DMS153 (cell line): ENCODE data around the gene FAM200A.
"Not testable (repeated sequence)": the region's sequence is repeated elsewhere in the genome, so short reads cannot be mapped to it uniquely, and the experiment has no call there.

Experiments
- DNase-seq: peaks from one replicate; lab custom pipeline; 2025; lab: John Stamatoyannopoulos, UW

The FAM200A gene

GRCh38 chr7:99559175-99559915 lies 7.4 kb upstream of the FAM200A start:
- no peak for DNase-seq

DNA sequence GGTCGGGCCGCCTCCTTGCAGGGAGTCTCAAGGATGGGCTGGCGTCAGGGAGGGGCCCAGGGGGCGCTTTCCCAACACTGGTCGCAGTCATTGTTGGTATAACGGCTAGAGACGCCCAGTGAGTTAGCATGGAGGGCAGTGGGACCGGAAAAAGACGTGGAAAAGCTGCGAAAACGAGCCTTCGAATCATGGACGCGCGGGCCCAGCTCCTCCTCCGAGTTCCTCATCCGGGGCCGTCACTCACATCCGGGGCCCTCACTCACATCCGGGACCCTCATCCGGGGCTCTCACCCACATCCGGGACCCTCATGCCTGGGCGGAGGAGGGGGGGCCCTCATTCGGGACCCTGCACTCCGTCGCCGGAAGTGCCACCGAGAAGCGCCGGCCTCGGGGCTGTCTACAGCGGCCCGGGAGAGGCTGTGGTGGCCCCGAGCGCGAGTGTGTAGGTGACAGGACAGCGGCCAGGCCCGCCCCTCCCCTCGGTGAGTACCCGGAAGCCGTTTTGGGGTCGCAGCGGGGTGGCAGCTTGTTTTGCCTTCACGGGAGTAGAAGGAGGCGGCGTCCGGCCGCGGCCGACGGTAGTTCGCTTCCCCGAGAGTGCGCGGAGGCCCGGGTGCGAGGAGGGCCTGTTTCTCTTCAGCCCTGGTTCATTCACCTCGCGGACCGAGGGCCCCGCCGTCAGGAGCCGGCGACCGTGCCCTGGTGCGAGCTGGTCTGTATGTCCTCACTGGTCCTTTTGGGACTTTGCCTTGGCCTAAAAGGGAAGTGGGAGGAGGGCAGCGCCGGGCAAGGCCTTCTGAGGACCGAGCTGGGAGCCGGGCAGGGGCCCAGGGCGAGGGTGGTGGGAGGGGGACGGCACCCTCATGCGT lies 6.6 kb upstream of the FAM200A start, which contains the start of gene ZNF655:
Gene ZNF655, plus strand, starts transcription at position 337 of the 869 bp plus-strand sequence. CDS start 1,918 bp downstream, outside the sequence.
- peak; percentile 79 for DNase-seq

- DNase-seq, result no peak
Observed at GRCh38 chr7:99557940-99558305, 6.0 kb upstream of the FAM200A start.

- no peak for DNase-seq
Observed at GRCh38 chr7:99557196-99557607, 5.3 kb upstream of the FAM200A start.

DNA sequence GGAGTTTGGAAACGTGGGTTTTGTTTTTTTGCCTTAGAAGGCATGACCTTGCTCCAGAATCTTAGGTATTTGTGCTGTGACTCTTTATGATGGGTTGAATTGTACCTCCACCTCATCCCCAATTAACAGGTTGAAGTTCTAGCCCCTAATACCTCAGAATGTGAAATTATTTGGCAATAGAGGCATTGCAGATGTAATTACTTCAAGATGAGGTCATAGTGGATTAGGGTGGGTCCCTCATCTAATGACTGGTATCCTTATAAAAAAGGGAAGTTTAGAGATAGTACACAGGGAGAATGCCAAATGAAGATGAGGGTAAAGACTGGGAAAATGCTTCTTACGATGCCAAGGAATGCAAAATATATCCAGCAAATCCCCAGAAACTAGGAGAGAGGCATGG lies 3.0 kb upstream of the FAM200A start:
- DNase-seq, result no peak

GRCh38 chr7:99553039-99553438 lies 1.1 kb upstream of the FAM200A start:
- no peak for DNase-seq

DNA sequence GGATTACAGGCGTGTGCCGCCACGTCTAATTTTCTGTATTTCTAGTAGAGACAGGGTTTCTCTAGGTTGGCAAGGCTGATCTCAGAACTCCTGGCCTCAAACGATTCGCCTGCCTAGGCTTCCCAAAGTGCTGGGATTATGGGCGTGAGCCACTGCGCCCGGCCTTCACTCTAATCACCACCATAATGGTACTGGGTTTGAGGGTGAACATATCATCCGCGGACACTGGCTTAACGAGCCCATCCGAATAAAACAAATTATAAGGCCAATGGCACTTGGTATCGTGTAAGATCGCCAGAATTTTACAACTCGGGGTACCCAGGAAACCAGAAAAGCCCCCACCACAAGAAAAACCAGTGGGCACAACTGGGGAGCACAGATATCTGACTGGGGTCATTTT lies 580 bp downstream of the FAM200A start:
- no peak for DNase-seq

GRCh38 chr7:99549545-99549944 lies 2.4 kb downstream of the FAM200A start:
- DNase-seq, result not testable (repeated sequence)

GRCh38 chr7:99545308-99545707 lies 6.6 kb downstream of the FAM200A start:
- not testable (repeated sequence) for DNase-seq

- DNase-seq, result no peak
Observed at GRCh38 chr7:99543916-99544315, 8.0 kb downstream of the FAM200A start.

DNA sequence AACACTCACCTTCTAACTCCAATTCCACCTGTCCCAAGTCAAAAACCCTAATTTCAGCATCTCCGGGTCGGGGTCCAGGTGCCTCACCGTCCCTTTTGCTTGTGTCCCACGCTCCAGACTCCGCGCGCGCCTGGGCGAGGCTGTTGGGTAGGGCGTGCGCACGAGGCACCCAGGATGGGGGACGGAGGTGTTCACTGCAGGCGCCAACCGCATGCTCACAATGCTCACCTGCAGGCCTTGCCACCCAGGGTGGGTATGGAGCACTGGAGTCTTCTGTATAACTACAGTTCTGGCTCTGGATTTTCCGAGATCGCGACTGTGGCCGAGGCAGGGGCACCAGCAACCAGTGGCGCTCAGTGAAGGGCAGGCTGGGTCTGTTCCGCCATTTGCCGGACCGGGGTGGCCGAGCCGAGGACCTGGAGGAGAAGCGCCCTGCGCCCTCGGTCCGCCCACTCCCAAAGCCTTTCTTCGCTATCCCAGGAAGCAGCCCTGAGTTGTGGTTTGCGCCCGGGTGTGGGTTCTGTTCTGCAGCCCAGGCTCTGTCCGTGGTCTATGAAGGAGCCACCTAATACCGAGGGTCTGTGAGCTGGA lies 8.7 kb downstream of the FAM200A start:
- no peak for DNase-seq

GRCh38 chr7:99541212-99541611 lies 10.7 kb downstream of the FAM200A start:
- no peak for DNase-seq

DNA sequence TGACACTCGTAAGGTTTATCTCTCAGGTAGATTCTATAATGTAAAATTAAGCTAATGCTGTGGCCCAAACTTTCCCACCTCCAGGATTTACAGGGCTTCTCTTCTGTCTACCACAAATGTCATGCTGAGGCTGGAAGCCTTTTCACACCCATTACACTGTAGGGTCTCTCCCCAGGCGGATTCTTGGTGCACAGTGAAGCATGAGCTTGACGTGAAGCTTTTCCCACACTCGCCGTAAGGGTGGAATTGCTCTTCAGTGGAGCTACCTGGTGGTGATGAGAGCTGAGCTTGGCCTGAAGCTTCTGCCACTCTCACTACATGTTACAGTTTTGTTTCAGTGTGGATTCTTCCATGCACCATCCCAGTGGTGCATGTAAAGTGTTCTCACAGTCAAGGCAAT lies 11.4 kb downstream of the FAM200A start:
- no peak for DNase-seq

DNA sequence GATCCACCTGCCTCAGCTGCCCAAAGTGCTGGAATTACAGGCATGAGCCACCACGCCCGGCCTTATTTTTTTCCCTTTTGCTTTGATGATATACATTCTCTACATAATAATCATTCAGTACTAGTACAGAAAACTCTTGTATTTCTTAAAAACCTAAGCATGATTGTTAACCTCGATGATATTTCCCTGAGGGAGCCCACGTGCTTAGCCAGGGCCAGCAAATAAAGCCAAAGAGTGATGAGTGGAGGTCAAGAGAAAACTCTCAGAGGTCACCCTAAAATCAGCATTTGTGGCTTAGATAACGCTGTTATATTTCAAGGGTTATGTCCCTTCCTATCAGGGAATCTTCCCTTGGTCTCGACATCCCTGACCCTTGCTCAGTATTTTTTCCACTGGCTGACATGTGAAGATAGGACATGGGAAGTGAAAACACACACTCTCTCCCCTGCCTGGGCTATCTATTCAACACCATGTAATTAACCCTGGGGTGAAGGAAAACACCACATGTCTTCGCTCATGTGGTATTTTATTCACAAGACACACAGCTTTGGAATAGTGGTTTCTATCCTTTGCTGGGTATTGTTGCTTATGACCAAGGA lies 12.6 kb downstream of the FAM200A start:
- DNase-seq, result no peak

DNA sequence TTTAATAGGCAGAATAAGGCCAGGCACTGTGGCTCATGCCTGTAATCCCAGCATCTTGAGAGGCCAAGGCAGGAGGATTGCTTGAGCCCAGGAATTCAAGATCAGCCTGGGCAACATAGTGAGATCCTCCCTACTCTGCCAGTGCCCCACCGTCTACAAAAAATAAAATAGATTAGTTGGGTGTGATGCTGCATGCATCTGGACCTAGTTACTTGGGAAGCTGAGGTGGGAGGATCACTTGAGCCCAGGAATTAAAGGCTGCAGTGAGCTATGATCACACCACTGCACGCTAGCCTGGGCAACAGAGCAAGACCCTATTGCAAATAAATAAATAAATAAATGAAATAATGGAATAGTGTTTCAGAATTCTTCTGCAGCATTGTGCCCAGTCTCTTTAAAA lies 16.2 kb downstream of the FAM200A start:
- DNase-seq, result no peak

GRCh38 chr7:99531354-99531765 lies 20.6 kb downstream of the FAM200A start:
- no peak for DNase-seq

DNA sequence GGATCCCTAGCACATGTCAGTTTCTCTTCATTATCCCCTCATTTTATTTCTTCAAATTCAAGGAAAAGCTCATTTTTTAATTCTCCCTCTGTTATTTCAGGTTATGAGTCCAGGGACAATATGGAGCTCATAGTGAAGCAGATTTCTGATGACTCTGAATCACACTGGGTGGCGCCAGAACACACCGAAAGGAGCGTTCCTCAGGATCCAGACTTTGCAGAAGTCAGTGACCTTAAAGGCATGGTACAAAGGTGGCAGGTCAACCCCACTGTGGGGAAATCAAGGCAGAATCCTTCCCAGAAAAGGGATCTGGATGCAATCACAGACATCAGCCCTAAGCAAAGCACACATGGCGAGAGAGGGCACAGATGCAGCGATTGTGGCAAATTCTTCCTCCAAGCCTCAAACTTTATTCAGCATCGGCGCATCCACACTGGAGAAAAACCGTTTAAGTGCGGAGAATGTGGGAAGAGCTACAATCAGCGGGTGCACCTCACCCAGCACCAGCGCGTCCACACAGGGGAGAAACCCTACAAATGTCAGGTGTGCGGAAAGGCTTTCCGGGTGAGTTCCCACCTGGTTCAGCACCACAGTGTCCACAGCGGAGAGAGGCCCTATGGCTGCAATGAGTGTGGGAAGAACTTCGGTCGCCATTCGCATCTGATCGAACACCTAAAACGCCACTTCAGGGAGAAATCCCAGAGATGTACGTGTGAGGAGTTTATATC lies 26.0 kb downstream of the FAM200A start:
- DNase-seq, result no peak

DNA sequence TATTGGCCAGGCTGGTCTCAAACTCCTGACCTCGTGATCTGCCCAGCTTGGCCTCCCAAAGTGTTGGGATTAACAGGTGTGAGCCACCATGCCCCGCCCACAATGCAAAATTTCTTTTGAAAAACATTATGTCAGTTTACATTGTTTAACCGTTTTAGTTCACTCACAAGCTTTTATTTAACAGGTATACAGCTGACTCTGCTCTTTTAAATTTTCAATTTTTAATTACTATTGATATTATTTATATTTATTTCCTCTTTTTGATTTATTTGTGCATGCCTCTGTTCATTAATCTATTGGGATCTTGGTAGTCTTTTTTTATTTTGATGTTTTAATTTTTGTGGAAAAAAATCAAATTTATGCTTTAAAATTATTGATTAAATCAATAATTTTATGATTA lies 30.5 kb downstream of the FAM200A start:
- DNase-seq, result no peak

- DNase-seq, result no peak
Observed at GRCh38 chr7:99514050-99514449, 37.9 kb downstream of the FAM200A start.

- DNase-seq, result no peak
Observed at GRCh38 chr7:99505324-99505662, 46.6 kb downstream of the FAM200A start.

DNA sequence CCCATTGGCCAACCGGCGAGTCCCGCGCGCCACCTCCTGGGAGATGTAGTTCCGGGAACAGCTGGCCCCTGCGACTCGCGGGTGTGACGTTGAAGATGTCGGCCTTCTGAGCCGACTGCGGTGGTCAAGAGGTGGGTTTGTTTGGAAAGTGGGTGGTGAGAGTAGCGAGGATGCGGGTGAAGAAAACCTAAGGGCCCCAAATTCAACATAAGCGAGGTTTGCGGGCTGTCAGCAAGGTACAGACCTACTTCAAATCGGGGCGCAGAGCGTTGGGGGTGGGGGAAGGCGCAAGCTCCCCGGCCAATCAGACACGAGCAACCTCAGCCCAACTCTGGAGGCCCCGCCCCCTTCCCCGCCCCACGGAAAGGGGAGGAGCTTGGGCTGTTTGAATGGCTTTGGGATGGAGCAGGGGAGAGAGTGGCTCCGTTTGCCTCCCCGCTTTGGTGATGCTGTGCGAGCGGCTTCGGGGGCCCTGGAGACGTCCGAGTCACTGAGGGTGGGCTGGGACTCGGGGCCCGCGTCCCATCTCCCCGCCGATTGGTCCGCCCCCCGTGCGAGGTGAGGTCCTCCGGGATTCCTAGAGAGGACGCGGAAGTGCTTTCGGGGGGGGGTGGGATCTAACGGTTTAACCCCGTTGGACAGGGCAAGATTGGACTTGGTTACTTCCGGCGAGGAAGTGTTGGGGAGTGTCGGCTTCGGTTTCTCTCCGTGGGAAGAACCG lies 47.2 kb downstream of the FAM200A start, which contains the start of gene ZKSCAN5:
Gene ZKSCAN5, plus strand, starts transcription at position 60 of the 721 bp plus-strand sequence. CDS start 1,383 bp downstream, outside the sequence.
- peak; percentile 94 for DNase-seq
